Suppressor macrophage treated with lipopolysaccharide for 4 hours (primary cell): ENCODE measurements around the gene DMWD.

Source experiments
- DNase-seq: peaks from one replicate; pipeline ENCODE4 v3.0.0-alpha.2; 2020

DMWD gene, protein sequence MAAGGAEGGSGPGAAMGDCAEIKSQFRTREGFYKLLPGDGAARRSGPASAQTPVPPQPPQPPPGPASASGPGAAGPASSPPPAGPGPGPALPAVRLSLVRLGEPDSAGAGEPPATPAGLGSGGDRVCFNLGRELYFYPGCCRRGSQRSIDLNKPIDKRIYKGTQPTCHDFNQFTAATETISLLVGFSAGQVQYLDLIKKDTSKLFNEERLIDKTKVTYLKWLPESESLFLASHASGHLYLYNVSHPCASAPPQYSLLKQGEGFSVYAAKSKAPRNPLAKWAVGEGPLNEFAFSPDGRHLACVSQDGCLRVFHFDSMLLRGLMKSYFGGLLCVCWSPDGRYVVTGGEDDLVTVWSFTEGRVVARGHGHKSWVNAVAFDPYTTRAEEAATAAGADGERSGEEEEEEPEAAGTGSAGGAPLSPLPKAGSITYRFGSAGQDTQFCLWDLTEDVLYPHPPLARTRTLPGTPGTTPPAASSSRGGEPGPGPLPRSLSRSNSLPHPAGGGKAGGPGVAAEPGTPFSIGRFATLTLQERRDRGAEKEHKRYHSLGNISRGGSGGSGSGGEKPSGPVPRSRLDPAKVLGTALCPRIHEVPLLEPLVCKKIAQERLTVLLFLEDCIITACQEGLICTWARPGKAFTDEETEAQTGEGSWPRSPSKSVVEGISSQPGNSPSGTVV

GRCh38 chr19:45792470-45793177 is at the start of gene DMWD:
Gene DMWD (minus strand): TSS chr19:45792845. CDS start chr19:45792756, 89 bp downstream.
- peak; percentile 99 for DNase-seq

DNA sequence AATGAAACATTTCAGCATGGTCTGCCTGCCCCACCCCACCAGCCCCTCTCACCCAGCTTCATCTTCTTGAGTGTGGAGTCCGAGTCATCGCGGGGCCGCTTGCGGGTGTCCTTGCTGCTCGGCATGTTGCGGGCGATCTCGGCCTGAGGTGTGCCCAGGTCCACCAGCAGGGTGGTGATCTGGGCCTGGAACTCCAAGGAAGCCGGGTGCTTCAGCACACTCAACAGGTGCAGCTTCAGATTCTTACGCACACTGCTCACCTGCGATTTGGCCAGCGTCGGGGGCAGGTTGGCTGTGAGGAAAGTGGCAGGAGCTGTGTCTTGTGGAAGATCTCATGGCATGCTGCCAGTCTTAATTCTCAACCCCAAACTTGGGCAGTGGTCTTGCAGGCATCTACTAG is 49.6 kb upstream of the DMWD start:
- DNase-seq, result no peak

DNA sequence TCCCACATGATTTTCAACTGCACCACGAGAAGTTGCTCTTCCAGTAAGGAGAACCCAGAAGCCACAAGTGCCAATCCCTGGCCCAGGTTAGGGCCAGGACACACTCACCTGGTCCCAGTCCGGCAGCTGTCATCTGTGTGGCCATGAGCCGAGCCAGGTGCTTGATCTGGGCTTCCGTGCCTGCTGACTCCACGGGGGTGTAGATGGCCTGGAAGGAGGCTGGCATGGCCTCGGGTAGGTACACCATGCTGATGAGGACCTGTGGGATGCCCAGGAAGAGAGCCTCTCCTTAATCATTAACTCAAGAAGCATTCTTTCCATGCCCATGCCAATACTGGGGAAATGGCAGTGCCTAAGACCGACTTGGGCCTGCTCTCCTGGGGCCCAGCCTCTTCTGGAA is 42.3 kb upstream of the DMWD start:
- no peak for DNase-seq

DNA sequence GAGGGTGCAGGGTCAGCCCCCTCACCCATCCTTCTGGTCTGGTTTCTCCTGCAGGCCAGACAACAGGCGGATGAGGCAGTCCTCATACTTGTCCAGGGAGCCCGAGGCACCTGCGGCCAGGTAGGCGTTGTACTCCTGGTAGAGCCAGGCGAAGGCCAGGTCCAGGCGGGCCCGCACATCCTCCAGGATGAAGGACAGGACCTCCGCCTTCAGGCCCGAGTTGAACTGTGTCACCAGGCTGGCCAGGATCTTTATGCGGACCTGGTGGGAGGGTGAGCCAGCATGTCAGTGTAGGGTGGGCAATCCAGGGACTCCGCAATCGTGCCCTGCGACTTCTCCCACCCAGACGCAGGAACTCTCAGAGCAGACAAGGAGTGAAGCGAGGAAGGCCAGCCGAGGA is 36.3 kb upstream of the DMWD start:
- DNase-seq, result no peak

GRCh38 chr19:45828523-45828922 is 35.9 kb upstream of the DMWD start:
- no peak for DNase-seq

GRCh38 chr19:45827459-45828093 is 34.9 kb upstream of the DMWD start:
- DNase-seq, result no peak

DNA sequence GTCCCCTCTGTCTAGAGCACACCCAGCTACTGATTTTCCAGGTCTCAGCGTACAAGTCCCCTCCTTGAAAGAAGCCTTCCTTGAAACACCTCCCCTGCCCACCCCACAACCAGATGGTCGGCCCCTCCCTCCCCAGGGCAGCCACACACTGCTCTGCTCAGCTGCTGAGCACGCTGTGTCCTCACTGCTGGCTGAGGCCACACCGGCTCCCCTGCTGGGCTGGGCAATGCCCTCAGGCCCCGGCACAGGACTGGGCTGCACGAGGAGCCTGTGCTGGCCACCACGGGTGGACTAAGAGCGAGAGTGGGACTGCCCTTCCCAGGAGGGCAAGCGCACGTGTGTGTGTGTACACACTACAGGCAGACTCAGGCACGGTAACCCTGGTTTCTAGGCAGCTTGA is 34.3 kb upstream of the DMWD start:
- DNase-seq, result no peak

DNA sequence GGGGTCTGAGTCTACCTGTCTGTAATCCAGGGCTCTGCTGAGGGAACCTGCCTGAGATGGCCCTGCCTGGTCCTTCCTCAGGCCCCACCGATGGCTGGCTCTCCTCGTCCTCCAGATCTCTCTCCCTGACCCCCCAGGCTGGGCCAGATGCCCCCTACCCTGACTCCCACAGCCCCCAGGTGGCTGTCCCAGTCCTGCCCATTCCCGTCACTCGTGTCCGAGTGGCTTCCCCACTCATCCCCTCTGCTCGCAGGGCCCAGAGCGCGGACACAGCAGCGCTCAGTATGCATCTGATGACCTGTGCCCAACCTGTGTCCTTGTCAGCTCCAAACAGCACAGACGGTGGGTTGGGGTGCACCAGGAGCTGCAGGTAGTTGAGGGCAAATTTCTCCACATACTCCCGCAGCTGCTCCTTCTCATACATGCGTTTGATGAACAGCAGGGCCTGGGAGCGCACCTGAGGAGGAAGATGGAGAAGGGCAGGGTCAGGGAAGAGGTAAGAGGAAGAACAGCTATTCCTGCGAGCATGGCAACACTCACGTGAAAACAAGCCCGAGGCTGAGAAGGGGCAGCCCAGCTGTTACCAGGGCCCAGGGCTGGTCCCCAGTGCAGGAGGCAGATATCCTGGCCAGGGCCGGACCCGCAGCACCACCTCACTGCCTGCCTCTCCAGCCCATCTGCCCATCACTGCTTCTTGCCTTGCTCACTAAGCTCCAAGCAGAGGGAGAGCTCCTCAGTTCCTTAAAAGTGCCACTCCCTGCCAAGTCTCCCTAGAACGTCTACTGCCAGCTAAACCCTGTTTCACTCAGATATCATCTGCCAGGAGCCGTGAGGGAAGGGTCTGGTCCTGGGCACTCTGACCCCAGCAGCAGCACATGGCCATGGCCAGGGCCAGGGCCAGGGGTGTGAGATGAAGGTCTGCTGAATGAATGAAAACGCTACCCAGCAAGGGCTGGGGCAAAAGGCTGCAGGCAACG is 33.6 kb upstream of the DMWD start:
- no peak for DNase-seq

GRCh38 chr19:45825263-45825605 is 32.6 kb upstream of the DMWD start:
- no peak for DNase-seq

DNA sequence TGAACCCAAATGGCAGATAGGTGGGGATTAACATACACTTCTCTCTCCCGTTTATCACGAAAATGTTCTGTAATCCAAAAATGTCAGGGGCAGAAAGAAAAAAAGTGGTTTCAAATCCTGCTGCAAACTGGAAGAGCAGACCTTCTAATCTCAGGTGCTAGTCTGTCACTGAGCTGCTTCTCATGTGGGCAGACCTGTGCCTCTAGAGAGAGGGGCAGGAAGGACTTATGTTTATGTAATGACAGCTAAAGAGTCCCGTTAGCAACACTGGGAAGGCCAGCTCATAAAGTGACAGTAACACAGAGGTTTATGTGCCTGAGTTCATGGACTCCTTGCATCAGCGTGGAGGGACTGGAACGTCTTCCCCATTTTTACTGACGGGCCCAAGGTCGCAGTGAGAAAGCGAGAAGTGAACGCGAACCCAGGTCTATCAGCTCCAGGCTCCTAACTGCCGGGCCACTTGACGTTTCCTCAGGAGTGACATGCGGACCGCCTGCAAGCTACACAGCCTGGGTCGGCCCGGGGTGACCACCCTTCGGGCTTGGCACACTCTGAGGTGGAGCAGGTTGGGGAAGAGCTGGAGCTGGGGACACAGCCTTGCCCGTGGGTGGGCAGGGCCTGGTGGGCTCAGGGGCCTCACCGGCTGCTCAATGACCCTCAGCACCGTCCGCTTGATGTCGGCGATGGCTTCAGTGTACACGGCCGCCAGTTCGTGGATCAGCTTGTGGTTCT is 32.1 kb upstream of the DMWD start:
- no peak for DNase-seq

GRCh38 chr19:45824041-45824471 is 31.4 kb upstream of the DMWD start:
- no peak for DNase-seq

DNA sequence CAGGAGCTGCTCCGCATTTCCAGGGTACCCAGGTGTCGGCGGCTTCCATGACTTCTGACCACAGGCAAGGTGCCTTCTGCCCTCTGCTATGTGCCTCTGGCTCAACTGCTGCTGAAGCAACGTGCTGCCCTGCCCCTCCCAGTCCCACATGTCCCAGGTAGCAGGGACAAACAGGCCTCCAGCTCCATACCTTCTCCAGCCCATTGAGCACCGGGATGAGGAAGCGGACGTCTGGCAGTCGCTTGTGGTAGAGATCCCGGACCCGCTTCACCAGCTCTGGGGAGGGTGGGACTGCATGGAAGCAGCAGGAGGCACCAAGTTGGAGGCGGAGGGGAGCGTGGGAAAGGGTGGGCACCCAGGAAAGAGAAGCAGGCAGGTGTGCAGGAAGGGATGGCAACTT is 30.5 kb upstream of the DMWD start:
- DNase-seq, result no peak

DNA sequence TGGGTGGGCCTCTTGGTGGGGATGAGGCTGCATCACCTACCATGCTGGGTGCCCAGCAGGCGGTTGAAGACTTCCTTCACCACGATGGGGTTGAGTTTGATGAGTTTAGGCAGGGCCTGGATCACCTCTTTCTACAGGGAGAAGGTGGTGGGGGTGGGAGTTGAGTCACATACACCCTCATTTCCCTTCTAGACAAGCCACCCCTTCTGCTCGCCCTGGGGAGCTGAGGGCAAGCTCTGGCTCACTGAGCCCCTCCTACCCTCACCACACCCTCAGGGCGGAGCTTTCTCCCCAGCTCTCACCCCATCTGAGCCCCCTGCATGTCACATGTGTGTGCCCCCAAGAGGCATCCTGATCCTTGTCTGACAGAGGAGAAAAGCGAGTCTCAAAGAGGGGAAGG is 30.1 kb upstream of the DMWD start:
- DNase-seq, result no peak

GRCh38 chr19:45821570-45821969 is 28.9 kb upstream of the DMWD start:
- no peak for DNase-seq

DNA sequence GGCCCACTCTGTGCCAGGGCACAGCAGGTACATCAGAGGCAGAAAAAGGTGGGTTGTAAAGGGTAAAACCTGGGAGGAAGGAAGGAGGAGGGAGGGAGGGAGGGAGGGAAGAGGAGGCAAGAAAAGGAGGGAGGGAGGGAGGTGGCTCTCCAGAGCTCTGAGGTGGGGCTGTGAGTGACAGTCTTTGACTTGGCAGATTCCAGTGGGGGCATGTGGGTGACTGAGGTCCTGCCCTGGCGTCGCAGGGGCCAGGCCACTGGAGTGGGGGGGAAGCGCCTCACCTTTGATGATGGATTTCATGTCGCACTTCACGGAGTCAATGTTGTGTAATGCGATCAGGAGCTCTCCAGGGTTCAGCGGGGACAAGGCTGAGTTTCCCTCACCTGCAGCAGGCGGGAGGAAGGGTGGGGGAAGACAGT is 28.5 kb upstream of the DMWD start:
- DNase-seq, result no peak

DNA sequence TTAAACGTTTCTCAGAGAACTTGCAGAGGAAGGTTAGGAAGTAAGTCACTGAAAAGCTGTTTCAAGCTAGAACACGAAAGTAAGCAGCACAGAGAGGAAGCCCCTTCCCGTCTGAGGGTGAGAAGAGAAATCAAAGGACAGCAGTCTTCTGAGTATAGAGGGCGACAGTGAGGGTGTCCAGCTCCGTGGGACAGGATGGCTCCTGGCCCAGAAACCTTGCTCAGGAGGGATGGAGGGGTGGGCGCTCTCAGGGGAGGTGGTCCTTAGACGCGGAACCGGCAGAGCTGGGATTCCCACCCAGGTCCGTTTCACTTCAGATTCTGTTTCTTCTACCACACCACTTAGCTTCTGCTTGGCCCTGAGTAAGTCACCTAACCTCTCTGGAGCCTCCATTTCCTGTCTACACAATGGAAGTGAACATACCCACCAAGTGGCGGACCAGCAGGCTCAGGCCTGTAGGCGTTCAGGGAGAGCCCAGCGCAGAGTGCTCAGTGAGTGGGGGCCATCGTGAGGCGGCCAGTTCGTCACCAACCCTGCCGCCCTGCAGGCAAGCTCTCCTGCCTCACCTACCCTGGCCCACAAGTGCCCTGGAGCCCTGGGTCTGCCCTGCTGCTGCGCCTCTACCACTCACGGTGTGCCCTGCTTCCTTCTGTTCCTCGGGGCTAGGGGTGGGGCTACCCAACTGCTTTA is 27.9 kb upstream of the DMWD start:
- no peak for DNase-seq

DNA sequence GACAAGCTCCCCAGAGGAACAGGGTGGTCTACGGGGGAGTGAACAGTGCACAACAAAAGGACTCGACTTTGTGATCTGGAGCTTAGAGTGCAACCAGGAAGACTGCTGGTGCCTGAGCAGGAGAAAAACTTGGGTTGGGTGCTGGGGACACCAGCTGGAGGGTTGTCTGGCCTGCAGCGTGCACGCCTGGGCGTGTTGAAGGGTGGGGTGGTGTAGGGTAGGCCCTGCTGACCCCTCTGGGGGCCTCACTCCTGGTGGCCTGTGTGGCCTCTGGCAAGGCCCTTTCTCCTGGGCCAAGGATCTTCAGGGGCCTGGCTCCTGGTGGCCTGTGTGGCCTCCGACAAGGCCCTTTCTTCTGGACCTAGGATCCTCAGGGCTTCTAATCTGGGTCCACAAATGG is 27.1 kb upstream of the DMWD start:
- no peak for DNase-seq

DNA sequence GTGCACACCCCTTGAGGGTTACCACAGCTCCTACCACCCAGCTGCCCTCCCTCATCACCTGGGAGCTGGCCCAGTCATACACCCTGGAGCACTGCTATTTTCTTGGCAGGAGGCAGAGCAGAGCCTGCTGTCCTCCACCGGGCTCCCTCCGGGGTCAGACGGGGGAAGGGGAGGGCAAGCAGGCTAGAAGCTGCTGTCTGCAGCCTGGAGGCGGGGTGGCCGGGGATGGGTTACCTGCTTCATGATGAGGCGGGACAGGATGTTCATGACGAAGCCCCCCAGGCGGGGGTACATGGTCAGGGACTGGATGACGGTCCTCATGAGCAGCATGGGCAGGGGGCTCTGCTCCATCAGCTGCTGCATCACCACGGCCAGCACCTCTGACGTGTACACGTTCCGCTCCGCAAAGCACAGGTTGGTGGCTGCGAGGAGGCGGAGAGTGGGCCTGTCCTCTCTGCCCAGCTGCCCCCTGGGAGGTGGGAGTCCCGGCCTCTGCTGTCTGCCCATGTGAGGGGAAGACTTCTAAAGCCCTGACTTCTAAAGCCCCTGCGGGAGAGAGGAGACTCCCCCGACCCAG is 25.2 kb upstream of the DMWD start:
- no peak for DNase-seq

DNA sequence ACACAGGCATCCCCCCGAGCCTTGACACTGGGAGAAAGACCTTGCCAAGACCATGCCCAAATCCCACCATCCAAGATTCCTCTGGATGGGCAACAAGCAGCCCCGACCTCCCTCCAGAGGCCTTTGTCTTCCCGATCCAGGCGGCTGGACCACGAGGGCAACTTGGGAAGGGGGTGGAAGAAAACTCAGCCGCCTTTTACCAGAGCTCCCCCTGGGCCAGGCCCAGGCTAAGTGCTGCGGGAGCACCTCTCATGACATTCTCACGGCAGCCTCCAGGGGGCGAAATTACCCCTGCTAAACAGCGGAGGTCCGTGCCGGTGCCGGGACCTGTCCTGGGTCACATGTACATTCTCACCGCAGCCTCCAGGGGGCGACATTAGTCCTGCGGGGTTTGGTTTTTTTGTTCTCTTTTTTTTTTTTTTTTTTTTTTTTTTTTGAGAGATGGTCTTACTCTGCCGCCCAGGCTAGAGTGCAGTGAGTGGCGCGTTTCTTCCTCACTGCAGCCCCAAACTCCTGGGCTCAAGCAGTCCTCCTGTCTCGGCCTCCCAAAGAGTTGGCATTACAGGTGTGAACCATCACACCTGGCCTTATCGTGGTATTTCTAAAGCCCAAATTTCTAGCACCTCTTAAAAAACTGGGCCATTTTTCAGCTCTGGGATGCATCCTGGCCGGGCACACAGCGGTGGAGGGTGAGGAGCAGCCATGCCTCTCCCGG is 24.5 kb upstream of the DMWD start:
- DNase-seq, result peak; percentile 97
